Neural cell (in vitro differentiated cells): ENCODE results near the gene SRSF8.

Source experiments
- EP300 ChIP-seq: fragments of 450-650 bp; conservative IDR thresholded peaks from 2 replicates; pipeline ENCODE4 v1.6.1; 2014; ENCODE audit warnings: antibody characterized with exemption, mild to moderate bottlenecking, moderate library complexity; ENCODE audit not compliant: poor library complexity, severe bottlenecking
- SMC3 ChIP-seq: fragments of 450-650 bp; conservative IDR thresholded peaks from 2 replicates; pipeline ENCODE4 v1.6.1; 2014; ENCODE audit warnings: antibody characterized with exemption, mild to moderate bottlenecking, moderate library complexity; ENCODE audit not compliant: poor library complexity
- TAF1 ChIP-seq: IDR thresholded peaks from 2 replicates; pipeline ENCODE4 v1.6.1; 2012; ENCODE audit warnings: low read depth
- TF ChIP-seq, protein P1 (sequence below): fragments of 450-650 bp; IDR thresholded peaks from 2 replicates; pipeline ENCODE4 v1.5.1; 2014; ENCODE audit warnings: antibody characterized with exemption, mild to moderate bottlenecking, moderate library complexity; ENCODE audit not compliant: poor library complexity, severe bottlenecking

DNA sequence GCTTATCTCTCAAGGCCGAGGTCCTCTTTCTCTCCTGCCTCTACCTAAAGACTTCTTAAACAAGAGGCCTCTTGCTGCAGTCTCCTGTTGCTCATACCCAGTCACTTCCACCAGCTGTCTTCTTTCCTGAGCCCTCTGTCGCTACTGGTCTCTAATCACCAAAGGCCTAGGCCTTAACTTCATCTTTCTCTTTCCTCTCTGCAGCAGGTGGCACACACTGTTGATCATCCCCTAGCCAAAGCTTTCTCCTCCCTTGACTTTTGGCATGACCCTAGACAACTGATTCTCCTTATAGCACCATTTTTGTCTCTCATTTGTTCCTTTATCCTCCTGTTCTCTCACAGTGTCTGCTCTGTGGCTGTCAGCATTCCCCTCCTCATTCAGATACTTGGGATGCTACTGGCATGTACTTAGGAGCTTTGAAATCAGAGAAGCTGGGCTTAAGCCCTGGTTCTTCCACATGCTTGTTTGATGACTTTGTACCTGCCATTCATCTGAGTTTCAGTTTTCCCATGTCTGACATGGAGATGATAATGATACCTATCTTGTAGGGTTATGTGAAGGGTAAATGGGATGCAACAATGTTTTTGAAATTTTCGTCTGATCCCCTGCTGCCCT is 45.3 kb downstream of the SRSF8 start:
- TF ChIP-seq EP300 (no peak), SMC3 (no peak), TAF1 (no peak)
- TF ChIP-seq, protein P1, sequence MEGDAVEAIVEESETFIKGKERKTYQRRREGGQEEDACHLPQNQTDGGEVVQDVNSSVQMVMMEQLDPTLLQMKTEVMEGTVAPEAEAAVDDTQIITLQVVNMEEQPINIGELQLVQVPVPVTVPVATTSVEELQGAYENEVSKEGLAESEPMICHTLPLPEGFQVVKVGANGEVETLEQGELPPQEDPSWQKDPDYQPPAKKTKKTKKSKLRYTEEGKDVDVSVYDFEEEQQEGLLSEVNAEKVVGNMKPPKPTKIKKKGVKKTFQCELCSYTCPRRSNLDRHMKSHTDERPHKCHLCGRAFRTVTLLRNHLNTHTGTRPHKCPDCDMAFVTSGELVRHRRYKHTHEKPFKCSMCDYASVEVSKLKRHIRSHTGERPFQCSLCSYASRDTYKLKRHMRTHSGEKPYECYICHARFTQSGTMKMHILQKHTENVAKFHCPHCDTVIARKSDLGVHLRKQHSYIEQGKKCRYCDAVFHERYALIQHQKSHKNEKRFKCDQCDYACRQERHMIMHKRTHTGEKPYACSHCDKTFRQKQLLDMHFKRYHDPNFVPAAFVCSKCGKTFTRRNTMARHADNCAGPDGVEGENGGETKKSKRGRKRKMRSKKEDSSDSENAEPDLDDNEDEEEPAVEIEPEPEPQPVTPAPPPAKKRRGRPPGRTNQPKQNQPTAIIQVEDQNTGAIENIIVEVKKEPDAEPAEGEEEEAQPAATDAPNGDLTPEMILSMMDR: no peak
